HEK293 (cell line): ENCODE data around the gene ZNF319.

ENCODE experiments used
- CTCF ChIA-PET: fragments of 350-600 bp; formaldehyde crosslinking; extraction: SDS; loops from one replicate; lab custom pipeline; 2021; ENCODE audit warnings: antibody characterized with exemption; lab: Yijun Ruan, JAX
- POLR2A ChIA-PET: fragments of 300-600 bp; formaldehyde crosslinking; extraction: SDS; loops from one replicate; lab custom pipeline; 2020; ENCODE audit warnings: antibody characterized with exemption, inconsistent platforms; lab: Yijun Ruan, JAX
- H3K27ac ChIP-seq: fragments of 200-500 bp; sonication (Bioruptor generic); 2 replicates; pipeline ENCODE4 v1.5.1; 2014; ENCODE audit warnings: low read depth, low read length, control low read depth, inconsistent platforms; ENCODE audit errors: extremely low read depth
- H3K36me3 ChIP-seq, 2 experiments: fragments of 200-500 bp in 1 of 2; sonication (Bioruptor generic) in 1 of 2; 1 replicate in 1 of 2; 2 replicates in 1 of 2; pipeline ENCODE4 v1.5.1; 2014 to 2017; ENCODE audit warnings: inconsistent platforms in 2 of 2, low read length in 2 of 2; ENCODE audit not compliant: control insufficient read depth in 2 of 2, insufficient read depth in 1 of 2
- H3K4me1 ChIP-seq: fragments of 200-500 bp; sonication (Bioruptor generic); 2 replicates; pipeline ENCODE4 v1.5.1; 2014; ENCODE audit warnings: mild to moderate bottlenecking, low read length, inconsistent platforms; ENCODE audit not compliant: control insufficient read depth, insufficient read depth
- H3K4me3 ChIP-seq: 2 replicates; pipeline ENCODE4 v1.5.1; 2011; ENCODE audit warnings: low read depth, mild to moderate bottlenecking, control low read depth, low read length, moderate library complexity
- H3K9me3 ChIP-seq: fragments of 200-500 bp; sonication (Bioruptor generic); 2 replicates; pipeline ENCODE4 v1.5.1; 2014; ENCODE audit warnings: low read depth, low read length, inconsistent platforms; ENCODE audit not compliant: control insufficient read depth, insufficient read depth
- GLI4 ChIP-seq: fragments of 450-650 bp; formaldehyde crosslinking; IDR thresholded peaks from 2 replicates; pipeline ENCODE4 v1.5.1; 2016; ENCODE audit warnings: missing biosample characterization, missing genetic modification characterization
- GLIS1 ChIP-seq: fragments of 450-650 bp; formaldehyde crosslinking; IDR thresholded peaks from 2 replicates; pipeline ENCODE4 v1.5.1; 2016; ENCODE audit warnings: missing biosample characterization, missing genetic modification characterization
- KLF1 ChIP-seq: fragments of 450-650 bp; formaldehyde crosslinking; IDR thresholded peaks from 2 replicates; pipeline ENCODE4 v1.5.1; 2016; ENCODE audit warnings: missing biosample characterization, missing genetic modification characterization
- KLF17 ChIP-seq: fragments of 450-650 bp; formaldehyde crosslinking; IDR thresholded peaks from 2 replicates; pipeline ENCODE4 v1.5.1; 2016; ENCODE audit warnings: missing biosample characterization, missing genetic modification characterization
- SCRT2 ChIP-seq: fragments of 450-650 bp; formaldehyde crosslinking; IDR thresholded peaks from 2 replicates; pipeline ENCODE4 v1.5.1; 2016; ENCODE audit warnings: missing biosample characterization, missing genetic modification characterization
- SP3 ChIP-seq: fragments of 450-650 bp; formaldehyde crosslinking; IDR thresholded peaks from 2 replicates; pipeline ENCODE4 v1.5.1; 2016; ENCODE audit warnings: missing biosample characterization, missing genetic modification characterization
- TCF7L2 ChIP-seq: IDR thresholded peaks from 2 replicates; pipeline ENCODE4 v1.6.1; 2011; ENCODE audit warnings: low read depth, mild to moderate bottlenecking, inconsistent platforms, low read length, moderate library complexity, borderline replicate concordance
- TRIM28 ChIP-seq: IDR thresholded peaks from 2 replicates; pipeline ENCODE4 v1.6.1; 2011; ENCODE audit warnings: low read length, control low read depth, borderline replicate concordance
- YY2 ChIP-seq: fragments of 450-650 bp; formaldehyde crosslinking; IDR thresholded peaks from 2 replicates; pipeline ENCODE4 v1.5.1; 2016; ENCODE audit warnings: missing biosample characterization, missing genetic modification characterization
- ZFP3 ChIP-seq: fragments of 450-650 bp; formaldehyde crosslinking; IDR thresholded peaks from 2 replicates; pipeline ENCODE4 v1.5.1; 2016; ENCODE audit warnings: low read depth, missing biosample characterization, missing genetic modification characterization
- ZNF157 ChIP-seq: fragments of 450-650 bp; formaldehyde crosslinking; IDR thresholded peaks from 2 replicates; pipeline ENCODE4 v1.5.1; 2016; ENCODE audit warnings: missing biosample characterization, missing genetic modification characterization
- ZNF23 ChIP-seq: fragments of 450-650 bp; formaldehyde crosslinking; IDR thresholded peaks from 2 replicates; pipeline ENCODE4 v1.5.1; 2016; ENCODE audit warnings: missing biosample characterization, missing genetic modification characterization, borderline replicate concordance
- ZNF354C ChIP-seq: fragments of 450-650 bp; formaldehyde crosslinking; IDR thresholded peaks from 2 replicates; pipeline ENCODE4 v1.5.1; 2016; ENCODE audit warnings: missing biosample characterization, missing genetic modification characterization, low read depth, borderline replicate concordance
- ZNF416 ChIP-seq: fragments of 450-650 bp; formaldehyde crosslinking; IDR thresholded peaks from 2 replicates; pipeline ENCODE4 v1.5.1; 2016; ENCODE audit warnings: missing biosample characterization, missing genetic modification characterization
- ZNF426 ChIP-seq: fragments of 450-650 bp; formaldehyde crosslinking; IDR thresholded peaks from 2 replicates; pipeline ENCODE4 v1.5.1; 2017; ENCODE audit warnings: missing biosample characterization, missing genetic modification characterization, mild to moderate bottlenecking, inconsistent platforms, moderate library complexity
- ZNF433 ChIP-seq: fragments of 450-650 bp; formaldehyde crosslinking; IDR thresholded peaks from 2 replicates; pipeline ENCODE4 v1.5.1; 2016; ENCODE audit warnings: missing biosample characterization, missing genetic modification characterization, low read depth
- ZNF513 ChIP-seq: fragments of 450-650 bp; IDR thresholded peaks from 2 replicates; pipeline ENCODE4 v1.5.1; 2018; ENCODE audit warnings: missing biosample characterization, missing genetic modification characterization
- ZNF521 ChIP-seq: fragments of 450-650 bp; formaldehyde crosslinking; IDR thresholded peaks from 2 replicates; pipeline ENCODE4 v1.5.1; 2017; ENCODE audit warnings: missing biosample characterization, mild to moderate bottlenecking, missing genetic modification characterization
- ZNF560 ChIP-seq: fragments of 450-650 bp; formaldehyde crosslinking; IDR thresholded peaks from 2 replicates; pipeline ENCODE4 v1.5.1; 2017; ENCODE audit warnings: missing biosample characterization, missing genetic modification characterization, borderline replicate concordance
- ZNF596 ChIP-seq: fragments of 450-650 bp; IDR thresholded peaks from 2 replicates; pipeline ENCODE4 v1.5.0; 2018; ENCODE audit warnings: missing biosample characterization, mild to moderate bottlenecking, missing genetic modification characterization, moderate library complexity
- ZNF670 ChIP-seq: fragments of 450-650 bp; formaldehyde crosslinking; IDR thresholded peaks from 2 replicates; pipeline ENCODE4 v1.5.1; 2016; ENCODE audit warnings: missing biosample characterization, missing genetic modification characterization, low read depth
- ZNF747 ChIP-seq: fragments of 450-650 bp; formaldehyde crosslinking; IDR thresholded peaks from 2 replicates; pipeline ENCODE4 v1.5.1; 2016; ENCODE audit warnings: missing biosample characterization, missing genetic modification characterization
- ZNF792 ChIP-seq: fragments of 450-650 bp; formaldehyde crosslinking; IDR thresholded peaks from 2 replicates; pipeline ENCODE4 v1.5.1; 2016; ENCODE audit warnings: missing biosample characterization, missing genetic modification characterization
- ZNF830 ChIP-seq: fragments of 450-650 bp; IDR thresholded peaks from 2 replicates; pipeline ENCODE4 v1.5.0; 2018; ENCODE audit warnings: missing biosample characterization, missing genetic modification characterization, low read depth, mild to moderate bottlenecking, moderate library complexity
- ZNF837 ChIP-seq: fragments of 450-650 bp; formaldehyde crosslinking; IDR thresholded peaks from 2 replicates; pipeline ENCODE4 v1.5.1; 2016; ENCODE audit warnings: missing biosample characterization, missing genetic modification characterization
- TF ChIP-seq, protein P1 (sequence below): fragments of 450-650 bp; formaldehyde crosslinking; IDR thresholded peaks from 2 replicates; pipeline ENCODE4 v1.5.1; 2016; ENCODE audit warnings: missing biosample characterization, missing genetic modification characterization
- TF ChIP-seq, protein P2 (sequence below): fragments of 450-650 bp; formaldehyde crosslinking; IDR thresholded peaks from 2 replicates; pipeline ENCODE4 v1.5.1; 2016; ENCODE audit warnings: missing biosample characterization, missing genetic modification characterization

The ZNF319 gene

GRCh38 chr16:58042886-58043515 is 42.5 kb upstream of the ZNF319 start:
- CTCF ChIA-PET: interaction anchor here (0.6 kb wide), 1 partner anchor 176 kb away, joined by 3 read pairs; no protein-coding TSS in a partner anchor
- H3K36me3 ChIP-seq: peaks cover 0 to 48% of the 10 kb centered on the region in 2 experiments; a peak in 1 of 3 replicates
- no peak overlapping the region for H3K4me3 ChIP-seq
- POLR2A ChIA-PET: no interaction called here
- no peak overlapping the region for H3K27ac ChIP-seq
- no peaks in the 10 kb centered on the region for H3K4me1 ChIP-seq
- H3K9me3 ChIP-seq: no peaks in the 10 kb centered on the region
- TF ChIP-seq YY2 (tag by site-specific recombination) (no peak), SCRT2 (tag by site-specific recombination) (no peak), KLF17 (tag by site-specific recombination) (no peak), TRIM28 (no peak), SP3 (no peak), ZNF513 (tag by site-specific recombination) (no peak), ZNF792 (tag by site-specific recombination) (no peak), GLI4 (tag by site-specific recombination) (no peak), ZNF837 (tag by site-specific recombination) (no peak), ZNF23 (tag by site-specific recombination) (no peak), ZNF157 (tag by site-specific recombination) (no peak), ZFP3 (no peak), ZNF670 (no peak), ZNF830 (tag by site-specific recombination) (no peak), ZNF433 (tag by site-specific recombination) (no peak), ZNF560 (tag by site-specific recombination) (no peak), ZNF747 (tag by site-specific recombination) (no peak), ZNF596 (no peak)
- TF ChIP-seq, protein P1, sequence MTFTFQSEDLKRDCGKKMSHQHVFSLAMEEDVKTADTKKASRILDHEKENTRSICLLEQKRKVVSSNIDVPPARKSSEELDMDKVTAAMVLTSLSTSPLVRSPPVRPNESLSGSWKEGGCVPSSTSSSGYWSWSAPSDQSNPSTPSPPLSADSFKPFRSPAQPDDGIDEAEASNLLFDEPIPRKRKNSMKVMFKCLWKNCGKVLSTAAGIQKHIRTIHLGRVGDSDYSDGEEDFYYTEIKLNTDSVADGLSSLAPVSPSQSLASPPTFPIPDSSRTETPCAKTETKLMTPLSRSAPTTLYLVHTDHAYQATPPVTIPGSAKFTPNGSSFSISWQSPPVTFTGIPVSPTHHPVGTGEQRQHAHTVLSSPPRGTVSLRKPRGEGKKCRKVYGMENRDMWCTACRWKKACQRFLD (tag by site-specific recombination): no peak
- TF ChIP-seq, all 188 proteins: peak for 0

DNA sequence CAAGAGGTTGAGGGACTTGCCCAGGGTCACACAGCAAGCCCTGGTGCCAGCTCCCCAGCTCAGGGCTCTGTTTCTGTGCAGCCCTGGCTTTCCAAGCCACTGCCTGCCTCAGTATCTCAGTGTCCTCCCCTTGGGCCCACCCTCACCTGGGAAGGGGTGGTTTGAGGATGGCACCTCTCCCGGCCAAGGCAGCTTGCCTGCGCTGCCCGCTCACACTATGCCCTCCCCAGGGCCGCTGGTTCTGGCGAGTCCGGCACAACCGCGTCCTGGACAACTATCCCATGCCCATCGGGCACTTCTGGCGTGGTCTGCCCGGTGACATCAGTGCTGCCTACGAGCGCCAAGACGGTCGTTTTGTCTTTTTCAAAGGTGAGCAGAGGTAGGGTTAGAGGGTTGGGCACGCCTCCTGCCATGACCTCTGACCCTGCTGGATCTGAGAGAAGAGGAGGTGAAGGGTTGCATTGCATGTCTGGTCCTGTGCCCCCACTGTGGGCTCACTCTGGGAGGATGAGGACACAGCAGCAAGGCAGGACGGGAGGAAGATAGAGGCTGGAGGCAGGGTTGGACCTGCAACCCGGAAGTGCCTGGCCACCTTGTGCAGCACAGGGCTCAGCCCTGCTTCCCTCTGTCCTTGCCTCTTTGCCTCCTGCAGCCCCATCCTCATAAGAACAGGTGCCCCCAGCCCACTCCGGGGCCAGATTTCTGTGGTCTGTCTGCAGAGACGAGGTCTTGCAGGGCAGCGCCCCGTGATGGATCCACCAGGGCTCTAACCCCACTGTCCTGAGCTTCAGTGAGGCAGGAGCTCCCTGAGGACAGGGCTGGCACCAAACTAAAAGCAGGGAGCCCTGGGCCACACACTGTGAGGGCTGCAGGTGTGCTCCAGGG is 41.8 kb upstream of the ZNF319 start:
- H3K4me3 ChIP-seq: no peak overlapping the region
- TF ChIP-seq, protein P2, sequence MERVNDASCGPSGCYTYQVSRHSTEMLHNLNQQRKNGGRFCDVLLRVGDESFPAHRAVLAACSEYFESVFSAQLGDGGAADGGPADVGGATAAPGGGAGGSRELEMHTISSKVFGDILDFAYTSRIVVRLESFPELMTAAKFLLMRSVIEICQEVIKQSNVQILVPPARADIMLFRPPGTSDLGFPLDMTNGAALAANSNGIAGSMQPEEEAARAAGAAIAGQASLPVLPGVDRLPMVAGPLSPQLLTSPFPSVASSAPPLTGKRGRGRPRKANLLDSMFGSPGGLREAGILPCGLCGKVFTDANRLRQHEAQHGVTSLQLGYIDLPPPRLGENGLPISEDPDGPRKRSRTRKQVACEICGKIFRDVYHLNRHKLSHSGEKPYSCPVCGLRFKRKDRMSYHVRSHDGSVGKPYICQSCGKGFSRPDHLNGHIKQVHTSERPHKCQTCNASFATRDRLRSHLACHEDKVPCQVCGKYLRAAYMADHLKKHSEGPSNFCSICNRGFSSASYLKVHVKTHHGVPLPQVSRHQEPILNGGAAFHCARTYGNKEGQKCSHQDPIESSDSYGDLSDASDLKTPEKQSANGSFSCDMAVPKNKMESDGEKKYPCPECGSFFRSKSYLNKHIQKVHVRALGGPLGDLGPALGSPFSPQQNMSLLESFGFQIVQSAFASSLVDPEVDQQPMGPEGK (tag by site-specific recombination): no peak
- TF ChIP-seq GLIS1: no peak
- no peak for TF ChIP-seq TCF7L2
- no peak for TF ChIP-seq ZNF792 (tag by site-specific recombination)
- TF ChIP-seq ZNF426: no peak
- no peak for TF ChIP-seq ZNF416 (tag by site-specific recombination)
- no peak for TF ChIP-seq KLF1 (tag by site-specific recombination)
- TF ChIP-seq ZNF23 (tag by site-specific recombination): no peak
- TF ChIP-seq ZNF596: no peak
- no peak for TF ChIP-seq ZNF521 (tag by site-specific recombination)
- TF ChIP-seq ZNF354C: no peak
- TF ChIP-seq, all 188 proteins: peak for 0
- H3K27ac ChIP-seq: no peak overlapping the region
- ChIA-PET CTCF (interaction anchor here (0.6 kb wide), 1 partner anchor 175 kb away, joined by 3 read pairs; no protein-coding TSS in a partner anchor), POLR2A (no interaction called here)
- H3K4me1 ChIP-seq: no peaks in the 10 kb centered on the region
- peaks cover 0 to 48% of the 10 kb centered on the region in 2 experiments; a peak in 1 of 3 replicates for H3K36me3 ChIP-seq
- H3K9me3 ChIP-seq: no peaks in the 10 kb centered on the region
